HG02642 (cell line): ENCODE results near the gene GSK3A.
"Not testable (repeated sequence)": the region's sequence is repeated elsewhere in the genome, so short reads cannot be mapped to it uniquely, and the experiment has no call there.

Experiments
- ATAC-seq: cut with Tn5 transposase; IDR thresholded peaks from one replicate; pipeline ENCODE4 v1.9.1; 2021; ENCODE audit warnings: mild to moderate bottlenecking; ENCODE audit not compliant: unreplicated experiment, poor library complexity

Gene GSK3A

GRCh38 chr19:42269478-42270345, 27.3 kb upstream of the GSK3A start:
- ATAC-seq: no peak

- peak; percentile 75 for ATAC-seq
Measured at GRCh38 chr19:42268704-42269477, 26.5 kb upstream of the GSK3A start, which contains the start of gene CIC. Gene CIC, plus strand, starts transcription at chr19:42269252. Its CDS starts 2,532 bp downstream, at chr19:42271784.

GRCh38 chr19:42268142-42268703, 25.8 kb upstream of the GSK3A start:
- peak; percentile 61 for ATAC-seq

- no peak for ATAC-seq
Measured at GRCh38 chr19:42267644-42268141, 25.3 kb upstream of the GSK3A start.

GRCh38 chr19:42266928-42267603, 24.7 kb upstream of the GSK3A start:
- ATAC-seq: not testable (repeated sequence)

GRCh38 chr19:42266105-42266504, 23.7 kb upstream of the GSK3A start:
- not testable (repeated sequence) for ATAC-seq

- ATAC-seq: no peak
Measured at GRCh38 chr19:42261763-42262162, 19.4 kb upstream of the GSK3A start.

GRCh38 chr19:42257842-42258241, 15.4 kb upstream of the GSK3A start:
- not testable (repeated sequence) for ATAC-seq

GRCh38 chr19:42255766-42256745, 13.7 kb upstream of the GSK3A start:
- ATAC-seq: no peak

GRCh38 chr19:42254850-42255765, 12.7 kb upstream of the GSK3A start, which contains the start of gene ERF:
Gene ERF, minus strand, starts transcription at chr19:42255128. Its CDS starts 129 bp downstream, at chr19:42254999.
- ATAC-seq: peak; percentile 59

GRCh38 chr19:42254089-42254849, 11.9 kb upstream of the GSK3A start:
- ATAC-seq: peak; percentile 44

- ATAC-seq: peak; percentile 26
Measured at GRCh38 chr19:42253245-42254088, 11.1 kb upstream of the GSK3A start.

GRCh38 chr19:42252365-42253244, 10.2 kb upstream of the GSK3A start:
- no peak for ATAC-seq

GRCh38 chr19:42251572-42252358, 9.4 kb upstream of the GSK3A start:
- ATAC-seq: no peak
